ENCODE data around the gene PLXNA2. TPM values are rescaled to one million over a fixed set of nuclear protein-coding genes. Genes with fewer than 3 reads are reported as not detected.

PLXNA2 gene
- polyA plus RNA-seq, 5 donors, result 19.5 to 37.5 (median 26.6) TPM

- no peak for DNase-seq
Observed at GRCh38 chr1:208051651-208052050, 192.5 kb downstream of the PLXNA2 start.

- no peak for DNase-seq
Observed at GRCh38 chr1:208048904-208049303, 195.3 kb downstream of the PLXNA2 start.

- peak; percentile 68 to 69 for DNase-seq
Observed at GRCh38 chr1:208047975-208048374, 196.2 kb downstream of the PLXNA2 start.

GRCh38 chr1:208047476-208047934, 196.7 kb downstream of the PLXNA2 start:
- peak; percentile 89 to 92 for DNase-seq

GRCh38 chr1:208045463-208046260, 198.5 kb downstream of the PLXNA2 start:
- DNase-seq, result no peak

- DNase-seq, result no peak
Observed at GRCh38 chr1:208044589-208045462, 199.4 kb downstream of the PLXNA2 start.

GRCh38 chr1:208043691-208044181, 200.4 kb downstream of the PLXNA2 start:
- no peak for DNase-seq

GRCh38 chr1:208042868-208043267, 201.3 kb downstream of the PLXNA2 start:
- no peak for DNase-seq

- DNase-seq, result no peak
Observed at GRCh38 chr1:208042041-208042615, 202.1 kb downstream of the PLXNA2 start.

- DNase-seq, result no peak
Observed at GRCh38 chr1:208041505-208041904, 202.7 kb downstream of the PLXNA2 start.

GRCh38 chr1:208040821-208041297, 203.3 kb downstream of the PLXNA2 start:
- no peak for DNase-seq

GRCh38 chr1:208039536-208040332, 204.4 kb downstream of the PLXNA2 start:
- no peak for DNase-seq

- no peak for DNase-seq
Observed at GRCh38 chr1:208038303-208038702, 205.9 kb downstream of the PLXNA2 start.

- DNase-seq, result no peak
Observed at GRCh38 chr1:208036918-208037766, 207.0 kb downstream of the PLXNA2 start.

GRCh38 chr1:208036106-208036808, 207.9 kb downstream of the PLXNA2 start:
- DNase-seq, result no peak

GRCh38 chr1:208034135-208034534, 210.0 kb downstream of the PLXNA2 start:
- DNase-seq, result no peak

- no peak for DNase-seq
Observed at GRCh38 chr1:208033236-208033635, 210.9 kb downstream of the PLXNA2 start.

- no peak for DNase-seq
Observed at GRCh38 chr1:208031932-208032320, 212.3 kb downstream of the PLXNA2 start.

GRCh38 chr1:208031316-208031931, 212.8 kb downstream of the PLXNA2 start:
- no peak for DNase-seq
